Left lung (tissue), 10 donors: ENCODE data around the gene CCNG2. TPM values are rescaled to one million over a fixed set of nuclear protein-coding genes. Genes with fewer than 3 reads are reported as not detected.

Source experiments
- ATAC-seq: fragments of 200-7000 bp; cut with Tn5 transposase; one replicate; pipeline ENCODE4 v1.9.1; 2020; ENCODE audit warnings: moderate library complexity
- DNase-seq, 4 donors: peaks; one replicate each; pipeline ENCODE4 v3.0.0-alpha.2; 2013 to 2020
- H3K27ac ChIP-seq, 2 donors: fragments of 200-600 bp; sonication (generic) in 1 of 2; one replicate each; pipeline versions ENCODE4 v1.5.0 to v1.8.0; 2020 to 2021
- H3K27me3 ChIP-seq, 2 donors: fragments of 200-600 bp; sonication (generic) in 1 of 2; one replicate each; pipeline versions ENCODE4 v1.5.0 to v1.8.0; 2020 to 2021
- H3K36me3 ChIP-seq, 2 donors: fragments of 200-600 bp; sonication (generic) in 1 of 2; one replicate each; pipeline versions ENCODE4 v1.5.0 to v1.8.0; 2020 to 2021
- H3K4me1 ChIP-seq, 2 donors: fragments of 200-600 bp; one replicate each; pipeline ENCODE4 v1.8.0; 2021
- H3K4me3 ChIP-seq, 2 donors: fragments of 200-600 bp; sonication (generic) in 1 of 2; one replicate each; pipeline versions ENCODE4 v1.5.0 to v1.8.0; 2020 to 2021; ENCODE audit warnings: mild to moderate bottlenecking in 1 of 2
- H3K9me3 ChIP-seq, 2 donors: fragments of 200-600 bp; sonication (generic) in 1 of 2; one replicate each; pipeline versions ENCODE4 v1.5.0 to v1.8.0; 2020 to 2021
- CTCF ChIP-seq, 2 donors: fragments of 200-600 bp; sonication (generic) in 1 of 2; IDR thresholded peaks; one replicate each; pipeline versions ENCODE4 v1.5.0 to v1.8.0; 2021; ENCODE audit warnings: antibody characterized with exemption in 2 of 2
- intact Hi-C, 2 donors: fragments of 100-400 bp; cut with DNase I; formaldehyde crosslinking; loops; one replicate each; pipeline versions ENCODE4 v1.11.2 to v1.14.2; 2022
- polyA plus RNA-seq, 6 donors: library from polyadenylated mRNA; unstranded; fragments of 120-200 nt; gene quantifications; one replicate each; pipeline ENCODE4 v1.2.1, GENCODE V29; 2013; ENCODE audit not compliant: insufficient read length in 6 of 6
- total RNA-seq, 2 donors: library from RNA; stranded (reverse); fragmentation: NEBNext Ultra II Directional; extraction: Animal tissue kit (Norgen Biotek cat#: 25700); gene quantifications; one replicate each; pipeline ENCODE4 v1.2.1, GENCODE V29; 2021
- donor health status: DM: no; HTN: yes; CAD: no.
- donor health status: DM: no; HTN: no; CAD: no.

The CCNG2 gene
- total and polyA plus RNA-seq, 8 donors = 31.6 to 136 (median 106) TPM

- Histone ChIP-seq H3K4me1 (no peaks in the 10 kb centered on the region), H3K36me3 (no peaks in the 10 kb centered on the region), H3K4me3 (no peak overlapping the region), H3K9me3 (no peaks in the 10 kb centered on the region), H3K27ac (no peak overlapping the region), H3K27me3 (no peaks in the 10 kb centered on the region)
- DNase-seq = no peak
- TF ChIP-seq CTCF (IDR thresholded peaks at IDR 0.05) = no peak
- no peak for ATAC-seq
- intact Hi-C loops = no loop called here
Measured at GRCh38 chr4:77181720-77182119, 24.7 kb downstream of the CCNG2 start.

- no peak for TF ChIP-seq CTCF (IDR thresholded peaks at IDR 0.05)
- intact Hi-C loops = no loop called here
- Histone ChIP-seq H3K27me3 (no peaks in the 10 kb centered on the region), H3K27ac (no peak overlapping the region), H3K4me1 (no peaks in the 10 kb centered on the region), H3K9me3 (no peaks in the 10 kb centered on the region), H3K36me3 (no peaks in the 10 kb centered on the region), H3K4me3 (no peak overlapping the region)
- no peak for DNase-seq
- no peak for ATAC-seq
Measured at GRCh38 chr4:77183777-77184420, 26.9 kb downstream of the CCNG2 start.

GRCh38 chr4:77184974-77185373 is 28.0 kb downstream of the CCNG2 start:
- Histone ChIP-seq H3K4me3 (no peak overlapping the region), H3K9me3 (no peaks in the 10 kb centered on the region), H3K36me3 (no peaks in the 10 kb centered on the region), H3K4me1 (no peaks in the 10 kb centered on the region), H3K27me3 (no peaks in the 10 kb centered on the region), H3K27ac (no peak overlapping the region)
- no peak for TF ChIP-seq CTCF (IDR thresholded peaks at IDR 0.05)
- DNase-seq = no peak
- intact Hi-C loops = no loop called here
- no peak for ATAC-seq

GRCh38 chr4:77185686-77186085 is 28.7 kb downstream of the CCNG2 start:
- intact Hi-C loops = no loop called here
- no peaks in the 10 kb centered on the region for H3K36me3 ChIP-seq
- H3K9me3 ChIP-seq = no peaks in the 10 kb centered on the region
- no peak overlapping the region for H3K27ac ChIP-seq
- H3K27me3 ChIP-seq = no peaks in the 10 kb centered on the region
- H3K4me3 ChIP-seq = no peak overlapping the region
- H3K4me1 ChIP-seq = no peaks in the 10 kb centered on the region
- DNase-seq (no peak), ATAC-seq (no peak)
- no peak for TF ChIP-seq CTCF (IDR thresholded peaks at IDR 0.05)

- Histone ChIP-seq H3K9me3 (no peaks in the 10 kb centered on the region), H3K27me3 (no peaks in the 10 kb centered on the region), H3K4me1 (no peaks in the 10 kb centered on the region), H3K36me3 (no peaks in the 10 kb centered on the region), H3K27ac (no peak overlapping the region), H3K4me3 (no peak overlapping the region)
- ATAC-seq (no peak), DNase-seq (no peak)
- intact Hi-C loops = no loop called here
- TF ChIP-seq CTCF (IDR thresholded peaks at IDR 0.05) = no peak
Measured at GRCh38 chr4:77187322-77187721, 30.3 kb downstream of the CCNG2 start.
